Nephron progenitor cell (in vitro differentiated cells): ENCODE measurements around the gene MCTP1.

ENCODE experiments used
- DNase-seq: peaks from one replicate; pipeline ENCODE4 v3.0.0; 2021
- H3K27ac Mint-ChIP-seq: 2 replicates; pipeline ENCODE4 v1.8.0; 2021; ENCODE audit warnings: mild to moderate bottlenecking, moderate library complexity, mixed read lengths
- H3K27me3 Mint-ChIP-seq: 2 replicates; pipeline ENCODE4 v1.8.0; 2021; ENCODE audit warnings: mild to moderate bottlenecking, low read depth, mixed read lengths; ENCODE audit not compliant: poor library complexity
- H3K36me3 Mint-ChIP-seq: 2 replicates; pipeline ENCODE4 v1.8.0; 2021; ENCODE audit warnings: low read depth, mixed read lengths
- H3K4me1 Mint-ChIP-seq: 2 replicates; pipeline ENCODE4 v1.8.0; 2021; ENCODE audit warnings: mixed read lengths
- H3K4me3 Mint-ChIP-seq: 2 replicates; pipeline ENCODE4 v1.8.0; 2021; ENCODE audit warnings: mild to moderate bottlenecking, moderate library complexity, mixed read lengths
- H3K9me3 Mint-ChIP-seq: 2 replicates; pipeline ENCODE4 v1.8.0; 2021; ENCODE audit warnings: mild to moderate bottlenecking, moderate library complexity, mixed read lengths
- CTCF ChIP-seq: fragments of 200-600 bp; sonication (generic); IDR thresholded peaks from 2 replicates; pipeline ENCODE4 v1.5.0; 2021; ENCODE audit warnings: antibody characterized with exemption

Gene MCTP1

GRCh38 chr5:95229646-95230045 is 55.2 kb downstream of the MCTP1 start:
- Mint-ChIP-seq H3K36me3 (no peaks in the 10 kb centered on the region), H3K27me3 (peaks cover 4% of the 10 kb centered on the region), H3K4me1 (peaks cover 4% of the 10 kb centered on the region), H3K27ac (no peak overlapping the region), H3K9me3 (peaks cover 8% of the 10 kb centered on the region), H3K4me3 (no peak overlapping the region)
- no peak for DNase-seq
- no peak for TF ChIP-seq CTCF

DNA sequence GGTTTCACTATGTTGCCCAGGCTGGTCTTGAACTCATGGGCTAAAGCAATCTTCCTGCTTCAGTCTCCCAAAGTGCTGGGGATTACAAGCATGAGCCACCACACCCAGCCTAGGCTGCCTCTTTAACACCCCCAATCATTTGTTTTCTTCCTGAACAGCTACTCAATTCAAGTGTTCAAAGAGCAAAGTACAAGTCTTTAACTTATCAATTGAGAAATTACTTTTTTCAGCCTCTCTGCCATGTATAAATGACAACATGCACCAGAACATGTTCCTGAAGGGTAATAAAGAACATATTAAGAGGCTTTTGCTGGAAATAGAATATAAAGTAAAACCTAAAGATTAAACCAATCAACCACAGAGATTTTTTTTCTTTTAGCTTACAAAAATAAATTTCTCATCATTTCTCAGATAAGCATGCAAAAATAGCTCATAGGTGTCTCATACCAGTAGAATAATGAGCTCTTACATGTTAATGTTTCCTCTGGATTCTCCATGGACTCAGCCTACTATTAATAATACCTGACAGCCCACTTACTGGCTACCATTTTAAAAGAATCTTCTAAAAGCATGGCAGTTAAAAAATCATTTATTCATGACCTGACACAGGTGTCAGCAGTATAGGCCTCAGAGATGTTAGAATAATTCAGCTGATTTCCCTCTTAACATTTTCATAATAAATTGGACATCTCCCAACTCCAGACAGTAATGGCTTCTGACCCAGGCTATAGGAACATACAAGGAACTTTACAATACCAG is 60.0 kb downstream of the MCTP1 start:
- Mint-ChIP-seq H3K27ac (no peak overlapping the region), H3K27me3 (no peaks in the 10 kb centered on the region), H3K36me3 (no peaks in the 10 kb centered on the region), H3K9me3 (no peaks in the 10 kb centered on the region), H3K4me3 (no peak overlapping the region), H3K4me1 (peaks cover 4% of the 10 kb centered on the region)
- DNase-seq, result no peak
- no peak for TF ChIP-seq CTCF

GRCh38 chr5:95223566-95224258 is 61.2 kb downstream of the MCTP1 start:
- Mint-ChIP-seq H3K27me3 (no peaks in the 10 kb centered on the region), H3K4me3 (no peak overlapping the region), H3K9me3 (no peaks in the 10 kb centered on the region), H3K36me3 (no peaks in the 10 kb centered on the region), H3K4me1 (peaks cover 10% of the 10 kb centered on the region), H3K27ac (no peak overlapping the region)
- no peak for DNase-seq
- no peak for TF ChIP-seq CTCF

DNA sequence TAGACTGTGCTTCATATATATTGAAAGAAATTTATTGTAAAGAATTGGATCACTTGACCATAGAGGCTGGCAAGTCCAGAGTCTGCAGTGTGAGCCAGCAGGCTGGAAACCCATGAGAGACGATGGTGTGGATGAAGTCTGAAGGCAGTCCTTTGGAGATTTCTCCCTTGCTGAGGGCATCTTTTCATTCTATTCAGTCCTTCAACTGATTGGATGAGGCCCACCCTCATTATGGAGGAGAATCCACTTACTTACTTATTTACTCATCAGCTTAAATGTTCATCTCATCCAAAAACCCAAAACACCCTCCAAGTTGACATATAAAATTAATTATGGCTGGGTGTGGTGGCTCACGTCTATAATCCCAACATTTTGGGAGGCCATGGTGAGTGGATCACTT is 62.1 kb downstream of the MCTP1 start:
- Mint-ChIP-seq H3K4me3 (no peak overlapping the region), H3K4me1 (peaks cover 10% of the 10 kb centered on the region)
- no peak for TF ChIP-seq CTCF

DNA sequence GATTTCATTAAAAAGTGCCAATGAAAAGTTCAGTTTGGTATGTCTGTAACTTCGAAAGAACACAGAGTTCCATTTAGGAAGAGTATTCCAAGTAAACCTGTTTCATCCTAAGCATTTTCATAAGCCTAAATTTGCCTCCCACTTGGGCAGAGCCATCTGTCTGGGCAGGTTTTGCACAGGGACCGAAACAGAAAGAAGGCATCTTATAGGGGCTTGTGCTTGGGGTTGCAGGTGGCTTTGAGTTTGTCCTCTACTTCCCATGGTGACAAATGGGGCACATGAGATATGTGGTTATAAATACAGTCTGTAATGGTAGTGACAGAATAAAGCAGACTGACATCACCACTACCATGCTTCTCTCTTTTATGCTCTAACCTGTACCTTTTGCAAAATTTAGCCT is 63.7 kb downstream of the MCTP1 start:
- peaks cover 6% of the 10 kb centered on the region for H3K4me1 Mint-ChIP-seq
- no peak for TF ChIP-seq CTCF

More for the DNA sequence above, 62.1 kb downstream of the MCTP1 start:
- Mint-ChIP-seq H3K9me3 (no peaks in the 10 kb centered on the region), H3K27me3 (no peaks in the 10 kb centered on the region), H3K27ac (no peak overlapping the region), H3K36me3 (no peaks in the 10 kb centered on the region)
- DNase-seq, result no peak

More for the DNA sequence above, 63.7 kb downstream of the MCTP1 start:
- DNase-seq, result no peak
- no peaks in the 10 kb centered on the region for H3K27me3 Mint-ChIP-seq
- H3K36me3 Mint-ChIP-seq, result no peaks in the 10 kb centered on the region
- no peaks in the 10 kb centered on the region for H3K9me3 Mint-ChIP-seq
- no peak overlapping the region for H3K4me3 Mint-ChIP-seq
- no peak overlapping the region for H3K27ac Mint-ChIP-seq
